Renal pelvis (tissue), 4 donors: ENCODE measurements around the gene CD4. TPM values are rescaled to one million over a fixed set of nuclear protein-coding genes. Genes with fewer than 3 reads are reported as not detected.
A peak's percentile ranks its signal among the peaks of the same experiment; 100 is the strongest.

ENCODE experiments used
- DNase-seq: peaks from one replicate; pipeline ENCODE4 v3.0.0-alpha.2; 2013
- polyA plus RNA-seq, 3 donors: library from polyadenylated mRNA; unstranded; fragments of 120-200 nt; gene quantifications; one replicate each; pipeline ENCODE4 v1.2.1, GENCODE V29; 2013; ENCODE audit not compliant: insufficient read length in 3 of 3

The CD4 gene
- polyA plus RNA-seq, 3 donors = 31.0 to 33.1 (median 32.1) TPM

GRCh38 chr12:6775185-6776174 is 13.8 kb upstream of the CD4 start:
- no peak for DNase-seq

- no peak for DNase-seq
These were observed 11.9 kb upstream of the CD4 start for GRCh38 chr12:6777386-6777785.

DNA sequence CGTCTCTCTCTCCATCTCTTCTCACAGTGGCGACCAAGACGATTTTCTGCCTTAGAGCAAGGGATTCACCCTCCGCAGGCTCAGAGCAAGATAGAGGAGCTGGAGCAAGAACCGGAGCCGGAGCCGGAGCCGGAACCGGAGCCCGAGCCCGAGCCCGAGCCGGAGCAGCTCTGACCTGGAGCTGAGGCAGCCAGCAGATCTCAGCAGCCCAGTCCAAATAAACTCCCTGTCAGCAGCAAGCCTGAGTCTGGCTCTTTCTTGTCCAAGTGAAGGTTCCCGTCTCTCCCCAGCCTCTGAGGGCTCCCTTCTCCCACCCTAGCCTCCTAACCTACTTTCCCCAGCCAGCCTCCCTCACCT is 11.1 kb upstream of the CD4 start:
- DNase-seq = no peak

DNA sequence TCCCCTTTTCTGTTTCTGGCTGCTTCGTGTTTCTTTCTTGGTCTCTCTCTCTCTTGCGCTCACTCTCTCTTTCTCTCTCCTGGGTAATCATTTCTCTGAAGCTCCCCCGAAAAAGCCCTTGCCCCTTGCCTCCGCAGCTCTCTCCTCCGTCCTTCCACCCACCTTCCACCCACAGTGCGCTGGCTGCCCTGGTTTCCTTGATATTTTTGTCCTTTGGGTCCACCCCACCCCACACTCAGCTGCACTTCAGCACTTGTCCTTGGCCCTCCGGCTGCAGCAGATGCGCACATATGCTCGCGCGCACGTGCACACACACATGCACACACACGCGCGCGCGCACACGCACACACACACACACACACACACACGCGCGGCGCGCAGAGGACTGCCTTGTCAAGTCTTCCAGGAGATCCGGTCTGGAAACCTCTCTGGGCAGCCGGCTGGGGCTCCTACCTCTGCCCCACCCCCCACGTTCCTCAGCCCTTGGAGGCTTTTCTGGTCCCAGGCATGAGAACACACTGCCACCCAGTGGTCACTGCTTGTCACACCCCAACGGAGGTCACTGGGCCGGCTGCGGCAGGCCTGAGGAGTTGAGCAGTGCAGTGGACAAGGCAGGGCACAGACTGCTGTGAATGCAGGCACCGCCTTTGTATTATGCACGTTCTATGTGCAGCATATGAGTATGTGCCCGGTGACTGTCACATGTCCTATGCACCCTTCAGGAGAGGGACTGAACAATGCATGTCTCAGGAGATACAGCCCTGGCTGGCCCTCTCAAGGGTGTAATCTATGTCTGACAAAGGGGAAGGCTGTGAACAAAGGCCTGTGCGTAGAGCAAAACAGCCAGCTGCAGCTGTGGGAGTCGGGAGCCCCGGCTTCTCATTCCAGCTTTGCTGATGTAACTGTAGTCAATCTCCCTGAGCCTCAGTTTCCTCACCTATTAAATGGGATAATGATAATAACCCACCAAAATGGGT is 10.5 kb upstream of the CD4 start:
- DNase-seq = peak; percentile 95

DNA sequence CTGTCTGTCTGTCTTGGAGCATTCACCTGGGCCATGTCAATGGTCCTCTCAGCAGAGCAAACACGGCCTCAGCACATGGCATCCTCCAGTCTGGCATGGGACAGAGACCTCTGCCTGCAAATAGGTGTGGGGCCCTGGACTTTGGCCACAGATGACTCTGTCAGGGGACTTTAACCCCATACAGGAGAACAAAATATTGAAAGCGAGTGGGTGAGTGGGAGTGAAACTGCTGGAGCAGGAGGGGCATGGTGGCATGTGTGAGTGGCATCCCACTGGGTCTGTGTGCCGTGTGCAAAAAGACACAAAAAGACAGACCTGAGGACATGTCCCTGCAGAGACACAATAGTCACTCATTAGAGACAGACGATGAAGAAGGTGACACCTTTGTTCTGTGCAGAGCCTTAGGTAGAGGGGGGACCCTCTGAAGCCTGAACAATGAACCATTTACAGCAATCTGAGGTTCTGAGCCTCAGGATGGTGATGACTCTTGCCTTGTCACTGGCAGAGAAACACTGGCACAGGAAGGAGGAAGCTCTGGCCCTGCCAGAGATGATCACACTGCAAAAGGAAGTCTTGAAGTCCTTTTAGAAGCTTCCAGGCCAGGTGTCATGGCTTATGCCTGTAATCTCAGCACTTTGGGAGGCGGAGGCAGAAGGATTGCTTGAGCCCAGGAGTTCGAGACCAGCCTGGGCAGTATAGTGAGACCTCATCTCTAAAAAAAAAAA is 9.5 kb upstream of the CD4 start:
- no peak for DNase-seq

DNA sequence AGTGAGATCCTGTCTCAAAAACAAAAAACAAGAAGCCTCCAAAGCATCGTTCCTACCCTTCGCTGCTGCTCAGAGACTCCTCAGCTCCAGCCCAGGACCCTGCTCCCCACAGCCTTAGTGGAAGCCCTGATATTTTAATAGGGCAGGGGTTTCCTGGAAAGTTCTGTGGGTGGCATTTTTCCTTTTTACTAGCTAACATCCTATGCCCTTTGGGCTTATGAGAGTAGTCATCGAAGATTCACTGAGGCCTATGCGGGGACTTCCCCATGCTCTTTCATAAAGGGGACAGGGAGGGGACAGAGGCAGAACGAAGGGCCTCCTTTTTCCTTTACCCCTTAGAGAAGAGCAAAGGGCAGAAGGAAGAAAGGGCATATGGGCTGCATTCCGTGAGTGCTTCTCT is 8.8 kb upstream of the CD4 start:
- DNase-seq = no peak

GRCh38 chr12:6782119-6782518 is 7.2 kb upstream of the CD4 start:
- no peak for DNase-seq

DNA sequence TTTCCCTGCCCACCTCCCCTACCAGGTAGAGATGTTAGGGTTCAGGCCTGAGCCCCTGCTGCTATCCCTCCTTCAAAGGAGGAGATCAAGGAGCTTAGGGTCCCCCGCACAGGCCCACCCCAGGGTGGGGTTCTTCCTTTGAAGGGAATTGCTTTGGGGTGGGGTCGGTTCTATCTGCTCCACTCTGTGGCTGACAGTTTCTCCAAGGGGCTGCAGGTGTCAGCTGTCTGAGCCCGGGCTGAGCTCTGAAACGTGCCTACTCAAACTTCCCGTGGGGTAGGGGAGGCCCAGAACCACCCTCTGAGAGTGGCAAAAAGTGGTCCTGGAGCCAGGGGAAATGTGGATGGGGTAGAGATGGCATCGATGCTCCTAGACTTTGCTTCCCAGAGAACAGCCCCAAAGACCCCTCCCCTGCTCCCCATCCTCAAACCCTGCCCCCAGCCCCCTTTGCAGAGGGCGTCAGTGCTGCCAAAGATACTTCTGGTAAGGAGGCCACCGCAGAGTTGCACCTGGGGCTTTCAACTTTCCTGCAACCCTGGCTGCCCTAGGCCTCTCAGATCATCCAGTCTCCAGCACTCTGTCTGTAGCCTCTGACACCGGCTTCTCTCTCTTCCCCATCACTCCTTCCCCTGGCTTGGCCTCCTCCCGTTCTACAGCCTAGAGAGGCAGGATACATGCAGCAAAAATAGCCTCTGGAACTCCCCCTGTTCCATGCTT is 6.3 kb upstream of the CD4 start:
- DNase-seq = no peak

DNA sequence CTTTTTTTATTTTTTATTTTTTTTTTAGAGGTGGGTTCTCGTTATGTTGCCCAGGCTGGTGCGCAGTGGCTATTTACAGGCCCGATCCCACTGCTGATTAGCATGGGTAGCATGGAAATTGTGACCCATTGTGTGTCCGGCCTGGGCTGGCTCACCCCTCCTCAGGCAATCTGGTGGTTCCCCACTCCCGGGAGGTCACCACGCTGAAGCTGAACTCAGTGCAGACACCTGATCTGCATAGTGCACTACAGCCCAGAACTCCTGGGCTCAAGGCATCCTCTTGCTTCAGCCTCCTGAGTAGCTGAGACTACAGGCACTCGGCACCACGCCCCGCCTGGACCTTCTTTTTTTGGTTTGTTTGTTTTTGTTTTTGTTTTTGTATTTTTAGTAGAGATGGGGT is 5.5 kb upstream of the CD4 start:
- DNase-seq = no peak

GRCh38 chr12:6784296-6784695 is 5.0 kb upstream of the CD4 start:
- DNase-seq = no peak

DNA sequence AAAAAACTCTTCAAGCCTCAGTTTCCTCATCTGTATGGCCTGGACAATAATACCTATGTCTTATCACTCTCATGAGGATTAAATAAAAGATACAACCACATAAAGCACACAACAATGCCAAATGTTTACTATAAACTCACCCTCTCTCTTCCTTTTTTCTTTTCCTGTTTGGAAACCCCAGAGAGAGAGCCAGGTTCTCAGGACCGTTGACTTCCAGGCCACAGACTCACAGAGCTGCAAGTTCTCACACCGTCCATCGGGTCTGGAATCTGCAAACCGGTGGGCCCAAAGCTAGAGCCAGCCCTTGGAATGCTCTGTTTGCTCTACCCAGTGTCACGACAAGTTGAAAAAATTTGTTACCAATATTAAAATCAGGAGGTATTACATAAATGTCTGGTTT is 4.6 kb upstream of the CD4 start:
- DNase-seq = no peak

DNA sequence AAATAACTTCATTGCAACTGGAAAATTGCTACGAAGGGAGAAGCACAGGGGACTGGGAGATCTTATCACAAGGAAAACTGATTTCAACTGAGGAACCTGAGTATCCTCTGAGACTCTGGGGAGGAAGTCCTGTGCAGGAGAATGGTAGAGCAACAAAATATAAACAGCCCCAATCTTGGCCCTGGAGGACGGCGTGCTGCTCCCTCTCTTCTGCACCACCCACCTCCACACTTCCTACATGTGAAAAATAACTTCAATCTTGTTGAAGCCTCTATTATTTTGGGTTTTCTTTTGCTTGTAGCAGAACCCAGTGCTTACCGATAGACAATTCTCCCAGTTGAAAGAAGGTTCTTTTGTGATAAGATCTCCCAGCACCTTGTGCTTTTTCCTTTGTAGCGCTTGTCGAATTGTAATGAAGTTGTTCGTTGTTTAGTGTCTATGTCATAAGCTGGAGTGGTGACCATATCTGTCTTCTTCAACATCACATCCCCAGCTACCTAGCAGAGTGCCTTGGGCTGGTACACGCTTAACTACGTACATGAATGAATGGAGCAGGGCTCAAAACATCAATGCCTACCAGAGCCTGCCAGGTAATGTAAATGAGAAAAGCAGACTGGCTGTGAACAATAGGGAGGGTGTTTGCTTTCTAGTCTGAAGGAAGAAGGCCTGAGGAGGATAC is 2.8 kb upstream of the CD4 start:
- DNase-seq = no peak

DNA sequence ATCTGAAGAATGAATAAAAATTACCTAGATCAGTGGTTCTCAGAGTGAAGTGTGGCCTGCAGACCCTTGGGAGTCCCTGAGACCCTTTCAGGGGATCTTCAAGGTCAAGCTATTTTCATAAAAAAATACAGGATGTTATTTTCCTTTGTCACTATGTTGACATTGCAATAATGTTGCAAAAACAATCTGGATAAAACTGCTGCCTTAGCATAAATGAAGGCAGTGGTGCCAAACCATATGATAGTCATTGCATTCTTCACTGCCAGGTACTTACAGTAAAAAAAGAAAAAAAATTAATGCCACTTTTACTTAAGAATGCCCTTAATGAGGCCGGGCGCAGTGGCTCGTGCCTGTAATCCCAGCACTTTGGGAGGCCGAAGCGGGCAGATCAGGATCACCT is 2.0 kb upstream of the CD4 start:
- DNase-seq = no peak

- DNase-seq = no peak
These were observed 1.3 kb downstream of the CD4 start for GRCh38 chr12:6790496-6791150.

GRCh38 chr12:6791931-6792520 is 2.7 kb downstream of the CD4 start:
- no peak for DNase-seq

DNA sequence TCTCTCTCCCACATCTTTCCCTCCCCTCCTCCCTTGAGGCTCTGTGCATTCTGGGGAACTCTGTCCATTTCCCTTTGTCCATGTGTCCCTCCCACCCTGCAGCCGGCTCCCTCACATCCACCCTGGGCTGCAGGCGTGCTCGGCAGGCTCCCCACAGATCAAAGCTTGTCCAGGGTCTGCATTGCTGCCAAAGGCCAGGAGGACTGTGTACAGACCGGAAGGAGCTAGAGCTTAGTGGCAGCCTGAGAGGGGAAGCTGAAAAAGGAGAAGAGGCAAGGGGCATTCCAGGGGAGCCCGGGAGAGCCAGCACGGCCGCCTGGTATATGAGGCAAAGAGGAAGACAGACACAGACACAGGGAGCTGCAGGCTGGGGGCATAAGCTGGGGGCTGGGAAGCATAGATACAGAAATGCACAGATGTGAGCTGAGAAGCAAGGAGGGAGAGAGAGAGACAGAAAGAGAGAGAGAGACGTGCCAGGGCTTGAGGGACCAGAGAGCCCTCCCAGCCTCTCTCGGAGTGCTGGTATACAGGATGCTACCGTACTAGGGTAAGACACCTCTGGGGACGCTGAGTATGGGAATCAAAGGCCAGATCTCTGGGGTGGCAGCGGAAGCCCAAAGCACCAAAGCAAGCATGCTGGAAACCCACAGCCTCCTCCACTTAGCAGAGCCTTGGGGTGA is 3.3 kb downstream of the CD4 start:
- DNase-seq = peak; percentile 47

- DNase-seq = no peak
These were observed 5.8 kb downstream of the CD4 start for GRCh38 chr12:6795088-6795487.

DNA sequence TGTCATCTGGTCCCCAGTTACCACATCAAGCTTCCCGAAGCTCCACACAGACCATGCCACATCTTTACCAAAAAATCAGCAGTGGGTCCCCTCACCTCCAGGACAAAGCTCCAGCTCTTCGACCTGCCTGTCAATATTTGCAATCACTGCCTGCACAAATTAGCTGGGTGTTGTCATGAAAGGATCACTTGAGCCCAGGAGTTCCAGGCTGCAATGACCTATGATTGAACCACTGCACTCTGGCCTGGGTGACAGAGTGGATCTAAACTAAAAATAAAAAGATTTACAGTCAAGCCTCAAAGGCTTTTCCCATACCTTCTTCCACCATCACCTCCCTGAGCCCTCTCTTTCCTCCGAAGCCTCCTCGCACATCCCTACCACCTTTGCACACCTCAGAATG is 7.2 kb downstream of the CD4 start:
- DNase-seq = no peak

- DNase-seq = no peak
These were observed 9.8 kb downstream of the CD4 start for GRCh38 chr12:6799147-6799546.
